OCI-LY3 (cell line): Measurements from ENCODE around the gene SWSAP1.

Experiments used
- EZH2phosphoT487 ChIP-seq: fragments of 200-600 bp; shearing (Covaris generic); IDR thresholded peaks from 2 replicates; pipeline ENCODE4 v1.6.1; 2018; ENCODE audit warnings: antibody characterized with exemption, mixed run types, low read depth
- TF ChIP-seq, protein P1 (sequence below): fragments of 200-600, 300-600 bp; sonication (generic); IDR thresholded peaks from 2 replicates; pipeline ENCODE4 v1.5.1; 2014; ENCODE audit warnings: antibody characterized with exemption, low read length, low read depth

DNA sequence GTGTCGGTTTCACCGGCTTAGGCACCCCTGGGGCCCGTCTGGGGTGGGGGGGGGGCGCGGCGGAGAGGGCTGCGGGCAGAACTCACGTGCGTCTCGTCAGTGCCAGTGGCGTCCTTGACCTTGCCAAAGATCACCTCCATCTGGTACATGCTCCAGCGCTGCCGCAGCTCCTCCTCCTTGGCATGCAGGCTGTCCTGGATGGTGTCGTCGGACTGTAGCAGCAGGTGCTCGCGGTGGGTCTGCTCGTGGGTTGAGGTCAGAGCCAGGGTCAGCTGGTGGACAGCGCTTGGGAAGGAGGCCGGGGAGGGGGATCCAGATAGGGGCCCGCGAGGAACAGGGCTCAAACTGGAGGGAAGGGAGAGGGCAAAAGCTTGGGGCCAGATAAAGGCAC, 49.3 kb downstream of the SWSAP1 start:
- TF ChIP-seq, protein P1, sequence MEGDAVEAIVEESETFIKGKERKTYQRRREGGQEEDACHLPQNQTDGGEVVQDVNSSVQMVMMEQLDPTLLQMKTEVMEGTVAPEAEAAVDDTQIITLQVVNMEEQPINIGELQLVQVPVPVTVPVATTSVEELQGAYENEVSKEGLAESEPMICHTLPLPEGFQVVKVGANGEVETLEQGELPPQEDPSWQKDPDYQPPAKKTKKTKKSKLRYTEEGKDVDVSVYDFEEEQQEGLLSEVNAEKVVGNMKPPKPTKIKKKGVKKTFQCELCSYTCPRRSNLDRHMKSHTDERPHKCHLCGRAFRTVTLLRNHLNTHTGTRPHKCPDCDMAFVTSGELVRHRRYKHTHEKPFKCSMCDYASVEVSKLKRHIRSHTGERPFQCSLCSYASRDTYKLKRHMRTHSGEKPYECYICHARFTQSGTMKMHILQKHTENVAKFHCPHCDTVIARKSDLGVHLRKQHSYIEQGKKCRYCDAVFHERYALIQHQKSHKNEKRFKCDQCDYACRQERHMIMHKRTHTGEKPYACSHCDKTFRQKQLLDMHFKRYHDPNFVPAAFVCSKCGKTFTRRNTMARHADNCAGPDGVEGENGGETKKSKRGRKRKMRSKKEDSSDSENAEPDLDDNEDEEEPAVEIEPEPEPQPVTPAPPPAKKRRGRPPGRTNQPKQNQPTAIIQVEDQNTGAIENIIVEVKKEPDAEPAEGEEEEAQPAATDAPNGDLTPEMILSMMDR = no peak
- no peak for TF ChIP-seq EZH2phosphoT487
